HEK293T (cell line): ENCODE results near the gene STON2.

Experiments
- CTCF ChIA-PET: fragments of 350-600 bp; formaldehyde crosslinking; extraction: SDS; loops from one replicate; lab custom pipeline; 2021; ENCODE audit warnings: antibody characterized with exemption, inconsistent platforms; lab: Yijun Ruan, JAX
- POLR2A ChIA-PET: fragments of 350-600 bp; formaldehyde crosslinking; extraction: SDS; loops from one replicate; lab custom pipeline; 2020; ENCODE audit warnings: antibody characterized with exemption, inconsistent platforms; lab: Yijun Ruan, JAX
- DNase-seq: peaks from one replicate; pipeline ENCODE4 v3.0.0; 2012; ENCODE audit warnings: mixed read lengths; ENCODE audit errors: extremely low spot score
- ARNT ChIP-seq: fragments of 450-650 bp; IDR thresholded peaks from 2 replicates; pipeline ENCODE4 v1.6.1; 2017; ENCODE audit warnings: mild to moderate bottlenecking
- BHLHE40 ChIP-seq: fragments of 450-650 bp; IDR thresholded peaks from 2 replicates; pipeline ENCODE4 v1.6.1; 2016; ENCODE audit warnings: mild to moderate bottlenecking, moderate library complexity, borderline replicate concordance
- CTBP1 ChIP-seq: fragments of 450-650 bp; IDR thresholded peaks from 2 replicates; pipeline ENCODE4 v1.6.1; 2016; ENCODE audit warnings: borderline replicate concordance
- ELF4 ChIP-seq: fragments of 450-650 bp; IDR thresholded peaks from 2 replicates; pipeline ENCODE4 v1.6.1; 2017; ENCODE audit warnings: antibody characterized with exemption
- FOXA1 ChIP-seq: fragments of 450-650 bp; IDR thresholded peaks from 2 replicates; pipeline ENCODE4 v1.6.1; 2016; ENCODE audit warnings: mild to moderate bottlenecking
- FOXK2 ChIP-seq: fragments of 450-650 bp; IDR thresholded peaks from 2 replicates; pipeline ENCODE4 v1.6.1; 2016; ENCODE audit warnings: mild to moderate bottlenecking
- FOXM1 ChIP-seq: fragments of 450-650 bp; IDR thresholded peaks from 2 replicates; pipeline ENCODE4 v1.6.1; 2017; ENCODE audit warnings: mild to moderate bottlenecking, borderline replicate concordance
- HDGF ChIP-seq: fragments of 450-650 bp; IDR thresholded peaks from 2 replicates; pipeline ENCODE4 v1.6.1; 2017; ENCODE audit warnings: antibody characterized with exemption, borderline replicate concordance
- L3MBTL2 ChIP-seq: fragments of 450-650 bp; conservative IDR thresholded peaks from 2 replicates; pipeline ENCODE4 v1.6.1; 2016; ENCODE audit warnings: mild to moderate bottlenecking
- LEF1 ChIP-seq: fragments of 450-650 bp; IDR thresholded peaks from 2 replicates; pipeline ENCODE4 v1.6.1; 2017; ENCODE audit warnings: mild to moderate bottlenecking, borderline replicate concordance
- NFRKB ChIP-seq: fragments of 450-650 bp; IDR thresholded peaks from 2 replicates; pipeline ENCODE4 v1.6.1; 2016; ENCODE audit warnings: mild to moderate bottlenecking, moderate library complexity
- PKNOX1 ChIP-seq: fragments of 450-650 bp; IDR thresholded peaks from 2 replicates; pipeline ENCODE4 v1.6.1; 2016
- SP1 ChIP-seq: fragments of 450-650 bp; IDR thresholded peaks from 2 replicates; pipeline ENCODE4 v1.6.1; 2017
- SUZ12 ChIP-seq: fragments of 450-650 bp; IDR thresholded peaks from 2 replicates; pipeline ENCODE4 v1.6.1; 2016; ENCODE audit warnings: mild to moderate bottlenecking
- TARDBP ChIP-seq: fragments of 450-650 bp; IDR thresholded peaks from 2 replicates; pipeline ENCODE4 v1.6.1; 2016
- ZNF384 ChIP-seq: fragments of 450-650 bp; IDR thresholded peaks from 2 replicates; pipeline ENCODE4 v1.6.1; 2016

Gene STON2

GRCh38 chr14:81313775-81314429 is 86.2 kb downstream of the STON2 start:
- CTCF ChIA-PET = no interaction called here

DNA sequence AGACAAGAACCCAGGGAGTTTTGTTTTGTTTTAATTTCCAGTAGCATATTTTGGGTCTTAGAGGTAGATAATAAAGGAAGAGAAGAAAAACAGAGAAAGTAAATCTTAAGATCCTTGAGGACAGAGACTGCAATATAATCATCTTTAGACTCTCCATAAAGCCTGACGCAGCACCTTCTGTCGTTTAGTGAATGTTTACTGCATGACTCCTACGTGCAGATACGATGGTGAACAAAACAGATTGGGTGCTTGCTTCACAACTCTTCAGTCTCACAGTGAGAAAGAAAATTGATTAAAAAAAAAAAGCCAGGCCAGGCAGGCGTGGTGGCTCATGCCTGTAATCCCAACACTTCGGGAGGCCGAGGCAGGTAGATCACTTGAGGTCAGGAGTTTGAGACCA is 86.9 kb downstream of the STON2 start:
- POLR2A ChIA-PET = no interaction called here
- no peak for DNase-seq
- CTCF ChIA-PET = no interaction called here
- TF ChIP-seq TARDBP = no peak
- no peak for TF ChIP-seq PKNOX1
- no peak for TF ChIP-seq CTBP1
- TF ChIP-seq FOXK2 = no peak
- no peak for TF ChIP-seq FOXA1
- TF ChIP-seq BHLHE40 = no peak
- no peak for TF ChIP-seq ZNF384
- no peak for TF ChIP-seq LEF1
- no peak for TF ChIP-seq HDGF
- TF ChIP-seq FOXM1 = no peak
- TF ChIP-seq L3MBTL2 = no peak
- no peak for TF ChIP-seq ELF4
- TF ChIP-seq NFRKB = no peak
- TF ChIP-seq SP1 = no peak

More at GRCh38 chr14:81313775-81314429, 86.2 kb downstream of the STON2 start:
- POLR2A ChIA-PET = no interaction called here
- DNase-seq = no peak
- no peak for TF ChIP-seq ELF4
- no peak for TF ChIP-seq CTBP1
- no peak for TF ChIP-seq ZNF384
- TF ChIP-seq SP1 = no peak
- no peak for TF ChIP-seq ARNT
- no peak for TF ChIP-seq HDGF
- no peak for TF ChIP-seq SUZ12
- TF ChIP-seq BHLHE40 = no peak
- no peak for TF ChIP-seq TARDBP
- no peak for TF ChIP-seq FOXM1

- DNase-seq = no peak
- ChIA-PET POLR2A (no interaction called here), CTCF (no interaction called here)
- TF ChIP-seq SUZ12 (no peak), BHLHE40 (no peak), FOXM1 (no peak), FOXK2 (no peak), FOXA1 (no peak), SP1 (no peak), TARDBP (no peak), ARNT (no peak)
These were observed 87.7 kb downstream of the STON2 start for GRCh38 chr14:81312289-81312876.

DNA sequence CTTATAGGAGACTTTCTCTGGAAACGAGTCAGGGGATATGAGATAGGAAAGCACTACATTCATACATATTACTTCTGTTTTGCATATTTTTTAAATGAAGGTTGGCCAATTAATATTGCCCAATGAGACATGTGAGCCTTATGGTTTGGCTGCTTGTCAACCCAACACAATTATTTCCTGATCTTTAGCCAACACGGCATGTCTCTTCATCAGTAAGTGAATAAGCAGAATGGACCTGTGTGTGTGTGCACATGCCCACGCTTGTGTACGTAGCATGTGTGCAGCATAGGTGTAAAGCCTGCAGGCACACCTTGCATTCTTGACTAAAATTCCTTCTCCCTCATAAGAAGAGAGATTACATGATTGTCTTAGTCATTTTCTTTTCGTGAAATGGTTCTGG is 88.3 kb downstream of the STON2 start:
- POLR2A ChIA-PET = no interaction called here
- DNase-seq = no peak
- TF ChIP-seq NFRKB = no peak
- TF ChIP-seq FOXK2 = no peak
- CTCF ChIA-PET = no interaction called here

GRCh38 chr14:81311141-81311540 is 89.0 kb downstream of the STON2 start:
- CTCF ChIA-PET = no interaction called here
- POLR2A ChIA-PET = no interaction called here
- DNase-seq = no peak
- TF ChIP-seq SP1 (no peak), FOXA1 (no peak), HDGF (no peak), FOXK2 (no peak), ELF4 (no peak), SUZ12 (no peak), BHLHE40 (no peak), ARNT (no peak), LEF1 (no peak), NFRKB (no peak)

DNA sequence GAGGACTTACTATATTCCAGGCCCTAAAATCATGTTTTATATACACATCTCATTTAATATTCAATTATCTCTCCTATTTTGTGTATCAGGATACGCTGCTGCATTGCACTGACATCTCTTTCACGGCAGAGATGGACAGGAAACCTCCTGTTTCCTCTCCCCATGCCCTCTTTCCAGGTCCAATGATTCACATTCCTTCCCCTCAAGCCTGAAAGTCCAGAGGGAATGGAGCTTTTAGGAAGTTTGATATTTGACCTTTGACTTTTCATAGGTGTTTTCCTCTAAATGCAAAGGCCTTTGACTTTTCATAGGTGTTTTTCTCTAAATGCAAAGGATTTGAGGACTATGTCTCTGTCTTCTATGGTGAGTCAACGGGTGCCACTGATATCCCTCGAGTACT is 89.5 kb downstream of the STON2 start:
- POLR2A ChIA-PET = no interaction called here
- TF ChIP-seq L3MBTL2 (no peak), NFRKB (no peak), CTBP1 (no peak), ZNF384 (no peak), SP1 (no peak), LEF1 (no peak), PKNOX1 (no peak), ARNT (no peak), FOXM1 (no peak), HDGF (no peak), TARDBP (no peak), BHLHE40 (no peak), FOXK2 (no peak)
- DNase-seq = no peak
- CTCF ChIA-PET = no interaction called here

- no peak for DNase-seq
- no peak for TF ChIP-seq CTBP1
- TF ChIP-seq PKNOX1 = no peak
- no peak for TF ChIP-seq FOXM1
- TF ChIP-seq L3MBTL2 = no peak
- no peak for TF ChIP-seq NFRKB
- TF ChIP-seq ZNF384 = no peak
- TF ChIP-seq BHLHE40 = no peak
- no peak for TF ChIP-seq ELF4
- TF ChIP-seq TARDBP = no peak
- no peak for TF ChIP-seq LEF1
- no peak for TF ChIP-seq FOXK2
- TF ChIP-seq HDGF = no peak
- no peak for TF ChIP-seq SP1
- TF ChIP-seq ARNT = no peak
- POLR2A ChIA-PET = interaction anchor here (1.2 kb wide), 1 partner anchor 127 kb away, joined by 4 read pairs; no protein-coding TSS in a partner anchor
- CTCF ChIA-PET = no interaction called here
These were observed 90.6 kb downstream of the STON2 start for GRCh38 chr14:81309511-81309910.
